ENCODE data around the gene SLC35F1.

DNA sequence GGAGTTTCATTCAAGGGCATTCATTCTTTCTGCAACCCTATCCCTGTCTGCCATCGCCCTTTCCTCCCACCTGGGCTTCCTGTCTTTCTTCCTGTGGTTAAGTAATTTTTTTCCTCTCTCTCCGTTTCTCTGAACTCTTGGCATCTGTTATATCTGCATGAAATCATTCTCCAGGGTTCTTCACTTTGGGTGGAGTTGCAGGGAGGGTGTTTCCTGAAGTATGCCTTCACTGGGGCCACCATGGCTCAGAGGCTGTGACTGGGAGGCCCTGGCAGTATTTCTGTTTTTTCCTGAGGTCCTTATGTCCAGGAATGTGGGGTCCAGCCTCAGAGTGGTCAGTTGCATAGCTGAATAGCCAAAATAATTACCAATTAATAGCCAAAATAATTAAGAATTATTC is 137.2 kb downstream of the SLC35F1 start:
- TF ChIP-seq SUZ12 (IDR thresholded peaks at IDR 0.05; ENCODE audit: extremely low read depth, insufficient read depth, insufficient read length) (no peak), YY1 (IDR thresholded peaks at IDR 0.05; ENCODE audit: insufficient read depth, insufficient read length) (no peak)
